Naive thymus-derived CD8-positive, alpha-beta T cell (primary cell): Measurements from ENCODE around the gene RGS5. TPM values are rescaled to one million over a fixed set of nuclear protein-coding genes. Genes with fewer than 3 reads are reported as not detected.
A peak's percentile ranks its signal among the peaks of the same experiment; 100 is the strongest.

Experiments used
- ATAC-seq, 2 donors: fragments of 150-1000 bp; cut with Tn5 transposase in 1 of 2; sonication (Bioruptor Pico), chemical (Tn5 transposase) in 1 of 2; 1 replicate in 1 of 2; 2 replicates in 1 of 2; pipeline ENCODE4 v1.10.0; 2021; ENCODE audit warnings: mild to moderate bottlenecking in 2 of 2, moderate library complexity in 2 of 2
- POLR2A ChIA-PET: fragments of 350-600 bp; sonication (Branson Sonifier 250); formaldehyde crosslinking; loops from one replicate; lab custom pipeline; 2021; ENCODE audit warnings: antibody characterized with exemption; lab: Charles Lee
- DNase-seq, 10 donors: peaks; one replicate each; pipeline versions ENCODE4 v3.0.0 to v3.0.0-alpha.2; 2020 to 2022
- H3K27ac Mint-ChIP-seq, 10 donors: one replicate each; pipeline ENCODE4 v1.8.0; 2020 to 2022; ENCODE audit warnings: mild to moderate bottlenecking in 10 of 10, mixed read lengths in 10 of 10, moderate library complexity in 4 of 10, inconsistent platforms in 1 of 10
- H3K27me3 Mint-ChIP-seq, 5 donors: one replicate each; pipeline ENCODE4 v1.8.0; 2021 to 2022; ENCODE audit warnings: mixed read lengths in 5 of 5
- H3K36me3 Mint-ChIP-seq, 3 donors: one replicate each; pipeline ENCODE4 v1.8.0; 2020 to 2022; ENCODE audit warnings: mixed read lengths in 3 of 3, mild to moderate bottlenecking in 2 of 3, inconsistent platforms in 1 of 3
- H3K4me1 Mint-ChIP-seq, 4 donors: one replicate each; pipeline ENCODE4 v1.8.0; 2021 to 2022; ENCODE audit warnings: mixed read lengths in 4 of 4
- H3K4me3 Mint-ChIP-seq, 10 donors: one replicate each; pipeline ENCODE4 v1.8.0; 2020 to 2022; ENCODE audit warnings: mild to moderate bottlenecking in 10 of 10, mixed read lengths in 10 of 10, moderate library complexity in 6 of 10, inconsistent platforms in 1 of 10
- H3K9me3 Mint-ChIP-seq, 9 donors: one replicate each; pipeline ENCODE4 v1.8.0; 2020 to 2022; ENCODE audit warnings: mixed read lengths in 9 of 9, mild to moderate bottlenecking in 3 of 9, inconsistent platforms in 1 of 9, moderate library complexity in 1 of 9
- polyA plus RNA-seq, 3 donors: library from polyadenylated mRNA; unstranded; fragments of 300-500 nt; fragmentation: Illumina TruSeq; gene quantifications; one replicate each; pipeline ENCODE4 v1.2.3, GENCODE V29; 2021
- total RNA-seq, 8 experiments: library from RNA in 2 of 8; stranded (reverse) in 2 of 8; gene quantifications; one replicate each; pipeline ENCODE4 v1.2.3 and lab custom pipeline; 2021 to 2026

Gene RGS5
- total and polyA plus RNA-seq, 5 experiments from 2014 or later: 0.77 to 3.8 (median 1.6) TPM

DNA sequence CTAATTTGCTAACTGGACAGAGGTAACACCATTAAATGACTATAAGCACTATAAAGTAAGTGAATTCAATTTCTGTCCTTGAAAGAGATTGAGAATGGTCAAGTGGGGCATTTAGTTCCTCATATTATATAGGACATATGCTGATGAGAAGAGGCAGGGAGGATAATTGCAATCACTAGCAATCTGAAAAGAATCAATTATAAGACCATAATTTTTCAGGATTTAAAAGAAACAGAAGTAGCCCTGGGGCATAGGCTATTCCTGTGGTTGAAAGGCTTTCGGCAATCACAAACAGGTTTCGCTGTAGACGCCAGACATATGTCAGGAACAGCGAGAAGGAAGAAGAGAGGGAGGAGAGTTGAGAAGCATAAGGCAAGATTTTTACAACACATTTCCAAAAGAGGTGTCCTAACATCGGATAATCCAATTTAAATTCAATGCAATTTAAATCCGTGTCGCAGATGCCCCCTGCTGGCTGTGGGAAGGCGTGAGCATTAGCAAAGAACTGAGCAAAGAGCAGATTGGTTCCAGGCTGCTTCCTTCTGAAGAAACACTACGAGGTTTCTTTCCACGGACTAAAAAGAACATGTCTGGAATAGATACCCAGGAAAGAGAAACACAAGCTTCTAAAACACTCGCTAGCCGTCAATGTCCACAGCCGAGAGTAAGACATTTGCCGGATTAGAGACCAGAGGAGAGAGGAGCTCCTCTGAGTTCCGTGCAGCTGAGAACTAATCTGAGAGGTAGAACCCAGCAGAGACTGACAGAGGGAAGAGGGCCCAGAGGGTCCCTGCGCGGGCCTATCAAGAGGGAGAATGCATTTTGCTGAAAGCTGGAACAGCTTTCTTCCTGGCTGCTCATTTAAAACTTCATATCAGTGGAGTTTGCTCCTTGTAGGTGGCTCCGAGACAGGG lies 27.9 kb downstream of the RGS5 start:
- Mint-ChIP-seq H3K4me3 (no peak overlapping the region), H3K9me3 (peaks cover 0 to 2% (median 0%) of the 10 kb centered on the region in 9 donors), H3K27me3 (peaks cover 0 to 16% (median 11%) of the 10 kb centered on the region in 5 donors), H3K4me1 (no peaks in the 10 kb centered on the region), H3K36me3 (no peaks in the 10 kb centered on the region), H3K27ac (no peak overlapping the region)
- POLR2A ChIA-PET: no interaction called here
- ATAC-seq: no peak
- peak in 5 of 10 donors; percentile 4 to 12 (median 8) for DNase-seq

DNA sequence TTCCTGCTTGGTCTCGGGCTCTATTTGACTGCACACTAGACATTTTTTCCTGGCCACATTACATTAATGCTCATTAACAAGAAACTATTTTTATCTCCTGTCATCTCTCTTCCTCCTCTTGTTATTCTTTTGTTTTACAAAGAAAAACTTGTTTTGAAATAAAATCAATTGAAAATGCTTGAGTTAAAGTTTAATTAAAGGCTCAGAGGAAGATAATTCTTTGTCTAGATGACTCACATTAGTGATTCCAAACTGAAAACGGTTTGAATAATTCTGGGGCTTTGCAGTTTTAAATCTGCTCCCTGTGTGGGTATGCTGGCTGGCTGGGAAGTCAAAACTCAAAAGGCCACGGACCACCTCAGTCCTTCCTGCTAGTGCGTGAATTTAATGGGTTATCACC lies 29.6 kb downstream of the RGS5 start:
- no peaks in the 10 kb centered on the region for H3K36me3 Mint-ChIP-seq
- ATAC-seq (no peak), DNase-seq (no peak)
- peaks cover 0 to 3% (median 0%) of the 10 kb centered on the region in 9 donors for H3K9me3 Mint-ChIP-seq
- POLR2A ChIA-PET: no interaction called here
- H3K4me3 Mint-ChIP-seq: no peak overlapping the region
- no peak overlapping the region for H3K27ac Mint-ChIP-seq
- peaks cover 0 to 16% (median 11%) of the 10 kb centered on the region in 5 donors for H3K27me3 Mint-ChIP-seq
- no peaks in the 10 kb centered on the region for H3K4me1 Mint-ChIP-seq

DNA sequence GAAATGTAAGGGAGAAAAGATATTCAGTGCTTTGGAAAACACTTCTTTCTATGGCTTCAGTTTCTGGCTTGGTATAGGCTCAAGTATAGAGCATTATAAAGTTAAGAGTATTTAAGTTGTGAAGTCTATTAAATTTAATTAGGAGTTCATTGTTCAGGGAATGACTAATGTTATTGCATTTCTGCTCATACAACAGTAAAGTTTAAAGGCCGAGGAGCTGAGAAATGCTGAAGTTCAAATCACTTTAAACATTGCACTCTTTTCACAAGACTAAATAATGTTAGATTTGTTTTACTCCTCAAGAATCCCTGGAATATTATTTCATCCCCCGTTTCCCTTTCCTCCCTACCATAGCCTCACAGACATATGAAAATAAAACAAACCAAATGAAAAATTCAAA lies 30.1 kb downstream of the RGS5 start:
- no peak overlapping the region for H3K4me3 Mint-ChIP-seq
- no peaks in the 10 kb centered on the region for H3K36me3 Mint-ChIP-seq
- POLR2A ChIA-PET: no interaction called here
- H3K9me3 Mint-ChIP-seq: peaks cover 0 to 3% (median 0%) of the 10 kb centered on the region in 9 donors
- ATAC-seq (no peak), DNase-seq (no peak)
- H3K27ac Mint-ChIP-seq: no peak overlapping the region
- H3K4me1 Mint-ChIP-seq: no peaks in the 10 kb centered on the region
- H3K27me3 Mint-ChIP-seq: peaks cover 0 to 16% (median 11%) of the 10 kb centered on the region in 5 donors

DNA sequence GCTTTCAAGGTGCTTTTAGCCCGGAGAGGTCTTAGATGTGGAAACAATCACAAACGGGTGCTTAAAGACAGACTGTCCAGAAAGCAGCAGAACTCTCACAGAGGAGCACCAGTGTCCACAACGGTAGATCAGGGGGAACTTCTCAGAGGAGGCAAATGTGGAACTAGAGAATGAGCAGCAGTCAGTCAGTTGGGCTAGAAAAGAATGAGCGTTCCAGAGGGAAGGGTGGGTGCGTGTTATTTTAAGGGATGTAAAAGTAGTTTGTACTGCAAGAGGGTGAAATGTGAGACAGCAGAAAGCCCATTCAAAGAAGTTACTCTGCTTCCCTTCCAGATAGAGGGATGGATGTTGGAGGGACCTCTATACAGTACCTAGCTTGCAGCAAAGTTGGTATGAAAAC lies 30.9 kb downstream of the RGS5 start:
- H3K27ac Mint-ChIP-seq: no peak overlapping the region
- peaks cover 0 to 3% (median 0%) of the 10 kb centered on the region in 9 donors for H3K9me3 Mint-ChIP-seq
- POLR2A ChIA-PET: no interaction called here
- DNase-seq (no peak), ATAC-seq (no peak)
- no peak overlapping the region for H3K4me3 Mint-ChIP-seq
- H3K4me1 Mint-ChIP-seq: no peaks in the 10 kb centered on the region
- no peaks in the 10 kb centered on the region for H3K36me3 Mint-ChIP-seq
- peaks cover 0 to 16% (median 11%) of the 10 kb centered on the region in 5 donors for H3K27me3 Mint-ChIP-seq

DNA sequence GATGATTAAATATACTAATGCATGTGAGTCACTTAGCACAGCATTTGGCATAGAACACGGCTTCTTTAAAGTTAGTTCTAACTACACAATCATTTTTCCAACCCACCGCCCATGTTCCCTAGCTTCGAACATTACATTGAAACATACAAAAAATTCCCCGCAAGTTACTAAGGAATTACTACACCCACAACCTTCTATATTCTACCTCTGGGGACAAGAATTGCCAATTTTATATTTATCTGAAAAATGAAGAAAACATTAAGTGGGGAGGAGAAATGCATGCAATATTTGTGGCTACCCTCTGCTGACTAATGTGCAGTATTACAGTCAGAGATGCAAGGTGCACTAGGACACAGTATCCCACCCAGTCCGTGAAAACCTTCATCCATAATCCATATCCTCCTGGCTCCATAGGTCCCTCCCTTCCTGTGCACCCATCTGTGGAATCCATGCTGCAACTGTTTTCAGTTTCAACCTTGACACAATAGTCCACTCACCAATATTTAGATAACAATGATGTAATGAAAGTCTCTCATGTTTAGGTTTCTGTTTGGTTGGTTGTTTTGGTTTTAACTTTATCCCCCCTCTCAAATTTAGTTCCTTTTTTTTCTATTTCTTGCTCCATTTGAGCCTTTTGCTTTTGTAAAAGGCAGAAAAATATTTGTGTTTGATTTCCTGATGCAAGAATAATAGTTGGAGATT lies 31.6 kb downstream of the RGS5 start:
- peaks cover 0 to 3% (median 0%) of the 10 kb centered on the region in 9 donors for H3K9me3 Mint-ChIP-seq
- H3K36me3 Mint-ChIP-seq: no peaks in the 10 kb centered on the region
- no peak for ATAC-seq
- H3K4me1 Mint-ChIP-seq: no peaks in the 10 kb centered on the region
- peaks cover 0 to 16% (median 11%) of the 10 kb centered on the region in 5 donors for H3K27me3 Mint-ChIP-seq
- H3K4me3 Mint-ChIP-seq: no peak overlapping the region
- POLR2A ChIA-PET: no interaction called here
- DNase-seq: no peak
- H3K27ac Mint-ChIP-seq: no peak overlapping the region

DNA sequence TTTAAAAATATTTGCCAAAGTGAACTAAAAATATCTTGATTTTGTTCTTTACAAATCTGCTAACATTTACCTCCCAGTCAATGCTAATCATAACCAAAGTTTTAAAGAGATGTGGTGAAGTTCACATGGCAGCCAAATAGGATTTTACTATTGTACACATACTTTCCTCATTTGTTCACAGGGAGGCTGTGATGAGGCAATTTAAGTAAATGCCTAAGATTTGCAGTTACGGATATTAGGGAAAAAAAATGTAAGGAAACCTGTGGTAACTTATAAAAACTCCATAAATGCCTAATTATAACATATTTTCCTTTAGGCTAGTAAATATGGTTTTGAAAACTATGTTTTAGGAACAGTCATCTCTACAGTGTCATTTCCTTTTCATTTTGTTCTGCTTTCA lies 32.4 kb downstream of the RGS5 start:
- Mint-ChIP-seq H3K4me1 (no peaks in the 10 kb centered on the region), H3K4me3 (no peak overlapping the region), H3K9me3 (peaks cover 0 to 3% (median 0%) of the 10 kb centered on the region in 9 donors), H3K36me3 (peaks cover 0 to 2% (median under 1%) of the 10 kb centered on the region in 3 donors), H3K27me3 (peaks cover 0 to 14% (median 11%) of the 10 kb centered on the region in 5 donors), H3K27ac (no peak overlapping the region)
- ATAC-seq: no peak
- DNase-seq: no peak
- POLR2A ChIA-PET: no interaction called here

DNA sequence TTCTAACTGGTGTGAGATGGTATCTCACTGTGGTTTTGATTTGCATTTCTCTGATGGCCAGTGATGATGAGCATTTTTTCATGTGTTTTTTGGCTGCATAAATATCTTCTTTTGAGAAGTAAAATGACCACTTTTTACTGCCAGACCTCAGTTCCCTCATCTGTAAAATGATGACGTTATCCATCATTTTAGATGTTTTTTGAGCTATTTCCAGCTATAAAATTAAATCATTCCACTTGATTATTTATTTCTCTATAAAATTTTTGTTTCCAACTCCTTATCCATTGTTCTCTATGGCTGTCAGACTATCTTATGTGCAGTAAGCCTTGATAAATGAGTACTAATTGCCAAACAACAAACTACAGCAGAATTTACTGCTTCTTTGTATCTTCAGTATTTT lies 33.2 kb downstream of the RGS5 start:
- no peak for DNase-seq
- ATAC-seq: no peak
- Mint-ChIP-seq H3K36me3 (peaks cover 0 to 5% (median 3%) of the 10 kb centered on the region in 3 donors), H3K4me3 (no peak overlapping the region), H3K27me3 (peaks cover 0 to 8% (median 5%) of the 10 kb centered on the region in 5 donors), H3K9me3 (peaks cover 0 to 3% (median 0%) of the 10 kb centered on the region in 9 donors), H3K4me1 (no peaks in the 10 kb centered on the region), H3K27ac (no peak overlapping the region)
- POLR2A ChIA-PET: no interaction called here

DNA sequence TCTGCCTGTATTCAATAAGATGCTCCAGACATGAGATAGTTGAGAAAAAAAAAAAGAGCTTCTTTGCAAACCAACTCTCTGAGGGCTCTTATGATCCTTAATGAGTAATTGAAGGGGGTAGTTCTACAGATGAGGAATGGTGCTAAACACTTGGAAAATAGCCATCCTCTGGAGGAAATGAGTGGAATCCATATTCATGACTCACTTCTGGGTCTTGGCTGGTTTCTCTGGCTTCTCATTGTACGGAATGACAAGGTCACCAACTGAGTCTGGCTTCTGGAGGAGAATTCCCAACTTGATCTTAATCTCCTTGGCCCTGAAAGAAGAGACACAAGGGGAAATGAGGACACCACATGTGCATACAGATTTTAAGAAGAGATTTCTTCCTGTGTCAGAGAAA lies 34.7 kb downstream of the RGS5 start:
- no peak for ATAC-seq
- H3K36me3 Mint-ChIP-seq: peaks cover 0 to 7% (median 5%) of the 10 kb centered on the region in 3 donors
- POLR2A ChIA-PET: no interaction called here

DNA sequence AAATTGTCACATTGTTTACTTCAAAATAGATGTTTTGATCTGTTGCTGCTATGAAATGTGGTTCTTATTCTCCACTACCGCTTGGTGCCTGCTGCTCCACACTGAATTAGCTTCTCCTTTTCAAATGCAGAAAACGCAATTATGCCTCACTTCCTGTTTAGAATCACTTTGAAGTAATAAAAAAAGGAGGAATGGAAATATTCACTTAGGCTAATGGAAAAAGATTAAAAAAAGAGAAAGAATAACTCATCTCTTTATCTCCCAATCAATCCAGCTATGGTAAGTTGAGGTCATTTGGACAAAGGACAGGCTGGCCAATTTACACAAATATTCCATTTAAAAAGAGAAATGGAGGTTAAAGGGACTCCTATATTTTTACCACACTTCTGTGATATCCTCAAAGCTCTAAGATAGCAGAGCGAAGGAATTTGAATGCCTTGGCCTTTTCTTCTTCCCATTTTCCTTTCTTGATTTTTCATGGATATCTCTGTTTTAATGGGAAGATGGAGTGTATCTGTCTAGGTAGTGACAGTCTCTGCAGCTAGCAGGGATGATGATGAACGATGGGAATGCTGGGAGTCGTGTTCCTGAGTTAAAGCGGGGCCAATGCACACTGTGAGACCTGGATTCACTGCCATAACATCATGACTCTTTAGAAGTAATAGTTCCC lies 35.7 kb downstream of the RGS5 start:
- Mint-ChIP-seq H3K9me3 (peaks cover 0 to 3% (median 0%) of the 10 kb centered on the region in 9 donors), H3K27me3 (peaks cover 0 to 1% (median 0%) of the 10 kb centered on the region in 5 donors), H3K4me1 (no peaks in the 10 kb centered on the region), H3K4me3 (no peak overlapping the region), H3K27ac (no peak overlapping the region), H3K36me3 (peaks cover 0 to 7% (median 5%) of the 10 kb centered on the region in 3 donors)
- DNase-seq: no peak
- POLR2A ChIA-PET: no interaction called here
- ATAC-seq: no peak

More for the DNA sequence above, 34.7 kb downstream of the RGS5 start:
- Mint-ChIP-seq H3K9me3 (peaks cover 0 to 3% (median 0%) of the 10 kb centered on the region in 9 donors), H3K4me3 (no peak overlapping the region), H3K27me3 (peaks cover 0 to 1% (median 0%) of the 10 kb centered on the region in 5 donors), H3K27ac (no peak overlapping the region), H3K4me1 (no peaks in the 10 kb centered on the region)
- no peak for DNase-seq

DNA sequence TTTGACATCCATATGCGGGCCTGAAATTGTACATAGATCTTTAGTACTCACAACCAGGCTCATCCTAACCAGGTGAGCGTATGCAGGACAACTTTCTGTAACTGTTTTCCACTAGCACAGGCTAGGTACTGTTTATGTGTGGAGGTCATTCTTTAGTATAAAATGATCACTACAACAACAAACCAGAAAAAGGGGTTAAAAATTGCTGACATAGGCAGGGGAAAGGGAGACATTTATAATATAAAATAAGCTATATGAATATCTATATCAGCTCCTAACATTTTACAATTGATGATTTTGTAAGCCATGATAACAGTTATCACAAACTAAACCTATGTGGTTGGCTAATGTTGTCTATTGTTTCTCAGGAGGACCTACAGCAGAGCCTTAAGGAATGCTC lies 37.6 kb downstream of the RGS5 start:
- DNase-seq (no peak), ATAC-seq (no peak)
- H3K27me3 Mint-ChIP-seq: no peaks in the 10 kb centered on the region
- POLR2A ChIA-PET: no interaction called here
- H3K4me3 Mint-ChIP-seq: no peak overlapping the region
- peaks cover 0 to 10% (median 7%) of the 10 kb centered on the region in 3 donors for H3K36me3 Mint-ChIP-seq
- H3K4me1 Mint-ChIP-seq: no peaks in the 10 kb centered on the region
- no peak overlapping the region for H3K27ac Mint-ChIP-seq
- peaks cover 0 to 3% (median 0%) of the 10 kb centered on the region in 9 donors for H3K9me3 Mint-ChIP-seq

DNA sequence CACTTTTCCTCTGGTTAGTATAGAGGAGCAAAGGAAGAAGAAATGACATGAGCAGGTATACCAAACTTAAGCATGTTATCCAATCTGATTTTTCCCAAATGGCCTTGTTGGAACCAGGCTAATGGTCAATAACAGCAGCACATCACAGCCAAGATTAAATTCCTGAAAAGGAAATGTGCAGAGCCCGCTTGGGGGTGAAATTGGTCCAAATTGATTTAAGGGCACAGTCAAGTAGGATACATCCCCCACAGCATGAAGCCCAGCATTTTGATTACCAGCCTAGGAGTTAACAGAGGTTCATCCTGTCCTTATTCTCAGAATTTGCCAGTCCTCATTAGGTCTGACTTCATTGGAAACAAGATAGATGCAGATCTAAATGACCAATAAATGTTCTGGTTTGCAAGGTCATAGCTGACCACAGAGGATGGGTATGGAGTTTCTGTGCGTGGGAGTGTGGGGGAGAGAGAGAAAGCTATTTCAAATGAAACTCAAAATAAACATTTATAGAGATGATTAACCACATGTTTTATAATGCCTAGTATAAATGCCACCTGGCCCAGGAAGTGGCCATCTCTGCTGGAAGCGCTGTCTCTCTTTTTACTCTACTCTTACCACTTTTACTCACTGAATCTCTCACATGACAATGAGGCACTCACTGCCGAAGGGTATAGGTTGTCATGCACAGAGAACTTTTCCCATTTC lies 38.7 kb downstream of the RGS5 start:
- ATAC-seq: no peak
- no peak for DNase-seq

DNA sequence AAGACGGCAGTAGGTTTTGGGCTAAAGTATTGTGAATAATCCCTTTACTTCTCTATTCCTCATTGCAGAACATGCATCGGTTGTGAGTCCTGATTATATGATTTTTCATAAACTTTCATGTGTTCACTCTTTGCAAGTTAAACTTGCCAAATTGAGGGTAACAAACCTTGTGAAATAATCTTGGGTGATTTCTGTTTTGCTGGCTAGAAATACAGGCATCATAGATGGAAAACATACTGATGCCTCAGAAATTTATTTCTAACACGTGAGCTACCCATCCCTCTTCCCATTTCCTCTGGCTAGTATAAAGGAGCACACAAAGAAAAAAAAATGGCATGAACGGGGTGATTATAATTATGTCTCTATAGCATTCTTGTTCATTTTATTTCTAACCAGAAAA lies 39.6 kb downstream of the RGS5 start:
- DNase-seq (no peak), ATAC-seq (no peak)
- peaks cover 0 to 7% (median 4%) of the 10 kb centered on the region in 9 donors for H3K9me3 Mint-ChIP-seq
- no peaks in the 10 kb centered on the region for H3K27me3 Mint-ChIP-seq
- H3K4me3 Mint-ChIP-seq: no peak overlapping the region
- no peaks in the 10 kb centered on the region for H3K4me1 Mint-ChIP-seq
- peaks cover 4 to 13% (median 11%) of the 10 kb centered on the region in 3 donors for H3K36me3 Mint-ChIP-seq
- POLR2A ChIA-PET: no interaction called here
- H3K27ac Mint-ChIP-seq: no peak overlapping the region

More for the DNA sequence above, 38.7 kb downstream of the RGS5 start:
- H3K27me3 Mint-ChIP-seq: no peaks in the 10 kb centered on the region
- H3K4me1 Mint-ChIP-seq: no peaks in the 10 kb centered on the region
- POLR2A ChIA-PET: no interaction called here
- H3K27ac Mint-ChIP-seq: no peak overlapping the region
- no peak overlapping the region for H3K4me3 Mint-ChIP-seq
- H3K9me3 Mint-ChIP-seq: peaks cover 0 to 1% (median 0%) of the 10 kb centered on the region in 9 donors
- peaks cover 0 to 10% (median 7%) of the 10 kb centered on the region in 3 donors for H3K36me3 Mint-ChIP-seq
